ENCODE measurements around the gene RAB29. TPM values are rescaled to one million over a fixed set of nuclear protein-coding genes. Genes with fewer than 3 reads are reported as not detected.

The RAB29 gene
- total and polyA plus RNA-seq, 9 of the 15 experiments (the other 6 are each of a cell fraction or from before 2014, with no cell fraction given), result 6.3 to 17.6 (median 8.0) TPM

DNA sequence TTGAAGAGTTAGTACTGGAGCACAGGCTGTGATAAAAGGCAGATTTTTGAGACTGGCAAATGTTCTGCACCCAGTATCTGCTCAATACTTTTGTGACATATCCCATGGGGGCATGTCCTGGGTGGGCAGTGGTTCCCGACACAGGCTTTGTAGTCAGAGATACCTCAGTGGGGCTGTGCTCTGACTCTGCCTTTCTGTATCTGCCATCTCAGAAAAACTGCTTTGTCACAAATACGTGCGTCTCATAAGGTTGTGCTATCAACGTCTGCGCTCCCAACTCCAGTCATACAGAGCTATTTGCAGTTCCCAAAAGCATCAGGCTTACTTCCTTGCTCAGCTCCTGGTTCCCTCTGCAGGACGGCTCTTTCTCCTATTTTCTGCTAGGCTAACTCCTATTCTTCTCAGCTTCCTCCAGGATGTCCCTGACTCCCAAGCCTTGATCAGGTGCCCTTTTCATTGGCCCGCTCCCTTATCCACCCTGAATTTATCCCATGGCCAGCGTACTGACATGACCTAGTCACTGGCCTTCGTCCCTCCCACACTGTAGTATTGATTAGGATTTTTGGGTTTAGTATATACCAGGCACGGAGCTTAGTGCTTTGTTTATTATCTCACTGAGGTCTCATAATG lies 12.1 kb upstream of the RAB29 start:
- H3K27ac ChIP-seq (ENCODE audit: extremely low read depth, low read depth, low read length), result peak overlapping the region; percentile 76
- no peaks in the 10 kb centered on the region for H3K79me2 ChIP-seq (ENCODE audit: control insufficient read depth, insufficient read depth, low read length)
- ChIA-PET POLR2A (interaction anchor here (0.6 to 1.7 kb wide), 12 partner anchors 9 to 718 kb away, joined by 3 to 7 read pairs (median 3); partner anchors contain the start of gene RAB29), CTCF (ENCODE audit: low intra/inter-chr PET ratio) (interaction anchor here (1.2 kb wide), 1 partner anchor 190 kb away, joined by 3 read pairs; no protein-coding TSS in a partner anchor)
- H3K4me2 ChIP-seq (ENCODE audit: insufficient read depth, low read length), result peak overlapping the region; percentile 84
- 14% methylated on average over 10 of the region's 10 CpGs for WGBS (ENCODE audit: insufficient coverage, low coverage, missing lambda C conversion rate)
- peak overlapping the region; percentile 92 for H2AFZ ChIP-seq (ENCODE audit: low read depth, low read length)
- 0 out of 2 replicates have a peak, but pooled peaks cover 6% of the 10 kb centered on the region for H4K20me1 ChIP-seq (replicated peaks; ENCODE audit: control insufficient read depth, insufficient read depth, low read length)
- in situ Hi-C loops (cut with MboI) (no loop called here), intact Hi-C loops (cut with micrococcal nuclease) (loop anchor here (5.0 to 10.0 kb wide), 2 partner anchors 130 to 193 kb away; no protein-coding TSS in a partner anchor)
- peak; percentile 85 for ATAC-seq
- peaks cover 14% of the 10 kb centered on the region; the same call in 2 of the 3 replicates for H3K36me3 ChIP-seq (ENCODE audit: control insufficient read depth, insufficient read depth, low read length)
- BruUV-seq (replicated peaks), result no TSS peak
- H3K4me3 ChIP-seq, result no peak overlapping the region
- H3K9ac ChIP-seq (ENCODE audit: insufficient read depth in 1 of 2, low read depth in 2 of 2, low read length in 2 of 2), result peak overlapping the region; percentile 57 to 69; a peak in 3 of 4 replicates
- FAIRE-seq, result peak; percentile 74
- H3K9me3 ChIP-seq (replicated peaks; ENCODE audit: control insufficient read depth, insufficient read depth, low read depth, low read length), result no peaks in the 10 kb centered on the region
- H3K4me1 ChIP-seq (replicated peaks in 1 of 2; ENCODE audit: control insufficient read depth in 2 of 2, insufficient read depth in 2 of 2, low read length in 2 of 2), result peaks cover 7 to 20% of the 10 kb centered on the region in 2 experiments; a peak in 4 of 5 replicates
- no peaks in the 10 kb centered on the region for H3K9me1 ChIP-seq (ENCODE audit: control insufficient read depth, insufficient read depth, low read length)
- DNase-seq (ENCODE audit: extremely low read depth in 1 of 4, low spot score in 3 of 4), result peak in 2 of 4 experiments; percentile 70 to 78
- no peaks in the 10 kb centered on the region for H3K27me3 ChIP-seq (ENCODE audit: control insufficient read depth in 2 of 2, insufficient read depth in 2 of 2, low read length in 2 of 2)
- TF ChIP-seq RAD21 (CRISPR knock-in tag; conservative IDR thresholded peaks at IDR 0.05 in 1 of 2, IDR thresholded peaks at IDR 0.05 in 1 of 2) (peak; percentile 19 to 34; a peak in 3 of 4 replicates), ARNT (IDR thresholded peaks at IDR 0.05) (no peak), NR1H2 (CRISPR knock-in tag; IDR thresholded peaks at IDR 0.05) (no peak), KDM2B (CRISPR knock-in tag; IDR thresholded peaks at IDR 0.05) (no peak), HCFC1 (IDR thresholded peaks at IDR 0.05; ENCODE audit: low read depth, low read length) (0 out of 2 replicates have a peak, but pooled peaks have one; percentile 15), NEUROD1 (IDR thresholded peaks at IDR 0.05; ENCODE audit: borderline replicate concordance, low read depth, low read length, partially characterized antibody) (no peak), ZC3H11A (IDR thresholded peaks at IDR 0.05; ENCODE audit: low read depth, low read length) (no peak), CC2D1A (IDR thresholded peaks at IDR 0.05) (no peak), DLX4 (CRISPR knock-in tag; IDR thresholded peaks at IDR 0.05) (no peak), CBX5 (IDR thresholded peaks at IDR 0.05; ENCODE audit: borderline replicate concordance, low read depth) (no peak), TEAD2 (tag; IDR thresholded peaks at IDR 0.05) (0 out of 2 replicates have a peak, but pooled peaks have one; percentile 14), KDM1A (IDR thresholded peaks at IDR 0.05) (no peak)
- TF ChIP-seq, protein P1, sequence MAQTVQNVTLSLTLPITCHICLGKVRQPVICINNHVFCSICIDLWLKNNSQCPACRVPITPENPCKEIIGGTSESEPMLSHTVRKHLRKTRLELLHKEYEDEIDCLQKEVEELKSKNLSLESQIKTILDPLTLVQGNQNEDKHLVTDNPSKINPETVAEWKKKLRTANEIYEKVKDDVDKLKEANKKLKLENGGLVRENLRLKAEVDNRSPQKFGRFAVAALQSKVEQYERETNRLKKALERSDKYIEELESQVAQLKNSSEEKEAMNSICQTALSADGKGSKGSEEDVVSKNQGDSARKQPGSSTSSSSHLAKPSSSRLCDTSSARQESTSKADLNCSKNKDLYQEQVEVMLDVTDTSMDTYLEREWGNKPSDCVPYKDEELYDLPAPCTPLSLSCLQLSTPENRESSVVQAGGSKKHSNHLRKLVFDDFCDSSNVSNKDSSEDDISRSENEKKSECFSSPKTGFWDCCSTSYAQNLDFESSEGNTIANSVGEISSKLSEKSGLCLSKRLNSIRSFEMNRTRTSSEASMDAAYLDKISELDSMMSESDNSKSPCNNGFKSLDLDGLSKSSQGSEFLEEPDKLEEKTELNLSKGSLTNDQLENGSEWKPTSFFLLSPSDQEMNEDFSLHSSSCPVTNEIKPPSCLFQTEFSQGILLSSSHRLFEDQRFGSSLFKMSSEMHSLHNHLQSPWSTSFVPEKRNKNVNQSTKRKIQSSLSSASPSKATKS (CRISPR knock-in tag; IDR thresholded peaks at IDR 0.05), result no peak
- TF ChIP-seq, protein P2, sequence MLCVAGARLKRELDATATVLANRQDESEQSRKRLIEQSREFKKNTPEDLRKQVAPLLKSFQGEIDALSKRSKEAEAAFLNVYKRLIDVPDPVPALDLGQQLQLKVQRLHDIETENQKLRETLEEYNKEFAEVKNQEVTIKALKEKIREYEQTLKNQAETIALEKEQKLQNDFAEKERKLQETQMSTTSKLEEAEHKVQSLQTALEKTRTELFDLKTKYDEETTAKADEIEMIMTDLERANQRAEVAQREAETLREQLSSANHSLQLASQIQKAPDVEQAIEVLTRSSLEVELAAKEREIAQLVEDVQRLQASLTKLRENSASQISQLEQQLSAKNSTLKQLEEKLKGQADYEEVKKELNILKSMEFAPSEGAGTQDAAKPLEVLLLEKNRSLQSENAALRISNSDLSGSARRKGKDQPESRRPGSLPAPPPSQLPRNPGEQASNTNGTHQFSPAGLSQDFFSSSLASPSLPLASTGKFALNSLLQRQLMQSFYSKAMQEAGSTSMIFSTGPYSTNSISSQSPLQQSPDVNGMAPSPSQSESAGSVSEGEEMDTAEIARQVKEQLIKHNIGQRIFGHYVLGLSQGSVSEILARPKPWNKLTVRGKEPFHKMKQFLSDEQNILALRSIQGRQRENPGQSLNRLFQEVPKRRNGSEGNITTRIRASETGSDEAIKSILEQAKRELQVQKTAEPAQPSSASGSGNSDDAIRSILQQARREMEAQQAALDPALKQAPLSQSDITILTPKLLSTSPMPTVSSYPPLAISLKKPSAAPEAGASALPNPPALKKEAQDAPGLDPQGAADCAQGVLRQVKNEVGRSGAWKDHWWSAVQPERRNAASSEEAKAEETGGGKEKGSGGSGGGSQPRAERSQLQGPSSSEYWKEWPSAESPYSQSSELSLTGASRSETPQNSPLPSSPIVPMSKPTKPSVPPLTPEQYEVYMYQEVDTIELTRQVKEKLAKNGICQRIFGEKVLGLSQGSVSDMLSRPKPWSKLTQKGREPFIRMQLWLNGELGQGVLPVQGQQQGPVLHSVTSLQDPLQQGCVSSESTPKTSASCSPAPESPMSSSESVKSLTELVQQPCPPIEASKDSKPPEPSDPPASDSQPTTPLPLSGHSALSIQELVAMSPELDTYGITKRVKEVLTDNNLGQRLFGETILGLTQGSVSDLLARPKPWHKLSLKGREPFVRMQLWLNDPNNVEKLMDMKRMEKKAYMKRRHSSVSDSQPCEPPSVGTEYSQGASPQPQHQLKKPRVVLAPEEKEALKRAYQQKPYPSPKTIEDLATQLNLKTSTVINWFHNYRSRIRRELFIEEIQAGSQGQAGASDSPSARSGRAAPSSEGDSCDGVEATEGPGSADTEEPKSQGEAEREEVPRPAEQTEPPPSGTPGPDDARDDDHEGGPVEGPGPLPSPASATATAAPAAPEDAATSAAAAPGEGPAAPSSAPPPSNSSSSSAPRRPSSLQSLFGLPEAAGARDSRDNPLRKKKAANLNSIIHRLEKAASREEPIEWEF (CRISPR knock-in tag; IDR thresholded peaks at IDR 0.05), result no peak; the same call in 1 of the 2 replicates

Measured in K562 (cell line).